AG04450 (cell line): Measurements from ENCODE around the gene HK1. TPM values are rescaled to one million over a fixed set of nuclear protein-coding genes. Genes with fewer than 3 reads are reported as not detected.

Source experiments
- CTCF ChIA-PET: fragments of 300-600, 350-600 bp; formaldehyde crosslinking; extraction: SDS; loops from one replicate; lab custom pipeline; 2022; ENCODE audit warnings: antibody characterized with exemption, inconsistent platforms; lab: Charles Lee
- POLR2A ChIA-PET: fragments of 350-600 bp; formaldehyde crosslinking; extraction: SDS; loops from one replicate; lab custom pipeline; 2021; ENCODE audit warnings: antibody characterized with exemption, inconsistent platforms; lab: Yijun Ruan, JAX
- DNase-seq: peaks from one replicate; pipeline ENCODE4 v3.0.0-alpha.2; 2011; ENCODE audit warnings: low read depth, low spot score
- H3K27ac ChIP-seq: one replicate; pipeline ENCODE4 v1.5.1; 2012; ENCODE audit warnings: low read depth, low read length, control low read depth
- H3K27me3 ChIP-seq: one replicate; pipeline ENCODE4 v1.6.0; 2012; ENCODE audit warnings: low read length; ENCODE audit not compliant: control insufficient read depth, insufficient read depth
- H3K4me3 ChIP-seq: 2 replicates; pipeline ENCODE4 v1.5.1; 2011; ENCODE audit warnings: mild to moderate bottlenecking, low read depth, low read length, control low read depth
- H3K9me3 ChIP-seq: 2 replicates; pipeline ENCODE4 v1.5.1; 2012; ENCODE audit warnings: low read length; ENCODE audit not compliant: control insufficient read depth, insufficient read depth
- polyA plus RNA-seq: library from polyadenylated mRNA; depleted of rRNA; stranded (reverse); fragments of >200 nt; gene quantifications from 2 replicates; pipeline ENCODE4 v1.2.3, GENCODE V29; 2011
- TF ChIP-seq, protein P1 (sequence below): IDR thresholded peaks from 2 replicates; pipeline ENCODE4 v1.5.1; 2011; ENCODE audit warnings: low read depth, low read length, control low read depth, inconsistent platforms

The HK1 gene
- polyA plus RNA-seq, 1 experiment = 31.9 TPM

DNA sequence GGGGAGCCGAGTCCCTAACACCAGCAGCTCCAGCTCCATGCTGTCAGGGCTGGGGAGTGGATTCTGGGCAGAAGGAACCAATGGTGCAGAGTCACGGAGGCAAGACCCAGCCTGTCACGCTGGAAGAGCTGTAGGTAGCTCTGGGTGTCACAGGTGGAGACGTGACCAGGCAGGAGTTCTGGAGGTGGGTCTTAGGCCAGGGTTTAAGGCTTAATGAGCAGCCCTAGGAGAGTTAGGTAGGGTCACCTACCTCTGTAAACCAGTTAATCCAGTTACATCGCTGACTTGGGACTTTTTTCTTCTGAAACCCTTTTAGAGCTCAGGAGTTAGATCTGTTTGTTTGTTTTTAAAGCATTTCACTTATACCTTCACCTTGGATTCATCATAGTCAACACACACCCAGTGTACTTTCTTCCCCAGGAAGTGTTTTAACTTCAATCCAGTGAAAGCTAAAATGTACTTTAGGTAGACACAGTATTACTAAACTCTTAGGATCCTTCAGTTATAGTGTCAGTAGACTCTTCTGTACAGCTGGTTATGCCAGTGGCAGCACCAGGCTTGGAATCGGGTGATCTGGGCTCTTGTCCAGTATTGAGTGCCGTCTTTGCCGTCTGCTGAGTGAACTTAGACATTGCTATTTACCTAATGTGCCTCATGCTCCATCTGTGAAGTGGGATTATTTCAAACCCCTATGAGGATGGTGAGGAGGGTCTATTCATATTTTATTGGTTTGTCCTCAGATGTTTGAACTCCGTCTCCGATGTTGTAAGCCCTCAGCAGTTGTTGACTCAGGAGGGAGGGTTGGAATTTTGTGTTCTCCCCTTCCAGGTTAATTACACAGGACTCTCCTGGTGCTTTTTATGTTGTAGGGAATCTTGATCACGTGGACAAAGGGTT, 107.4 kb downstream of the HK1 start:
- ChIA-PET CTCF (no interaction called here), POLR2A (no interaction called here)
- H3K4me3 ChIP-seq = no peak overlapping the region
- H3K9me3 ChIP-seq = no peaks in the 10 kb centered on the region
- no peak overlapping the region for H3K27ac ChIP-seq
- no peaks in the 10 kb centered on the region for H3K27me3 ChIP-seq
- no peak for DNase-seq
- TF ChIP-seq, protein P1, sequence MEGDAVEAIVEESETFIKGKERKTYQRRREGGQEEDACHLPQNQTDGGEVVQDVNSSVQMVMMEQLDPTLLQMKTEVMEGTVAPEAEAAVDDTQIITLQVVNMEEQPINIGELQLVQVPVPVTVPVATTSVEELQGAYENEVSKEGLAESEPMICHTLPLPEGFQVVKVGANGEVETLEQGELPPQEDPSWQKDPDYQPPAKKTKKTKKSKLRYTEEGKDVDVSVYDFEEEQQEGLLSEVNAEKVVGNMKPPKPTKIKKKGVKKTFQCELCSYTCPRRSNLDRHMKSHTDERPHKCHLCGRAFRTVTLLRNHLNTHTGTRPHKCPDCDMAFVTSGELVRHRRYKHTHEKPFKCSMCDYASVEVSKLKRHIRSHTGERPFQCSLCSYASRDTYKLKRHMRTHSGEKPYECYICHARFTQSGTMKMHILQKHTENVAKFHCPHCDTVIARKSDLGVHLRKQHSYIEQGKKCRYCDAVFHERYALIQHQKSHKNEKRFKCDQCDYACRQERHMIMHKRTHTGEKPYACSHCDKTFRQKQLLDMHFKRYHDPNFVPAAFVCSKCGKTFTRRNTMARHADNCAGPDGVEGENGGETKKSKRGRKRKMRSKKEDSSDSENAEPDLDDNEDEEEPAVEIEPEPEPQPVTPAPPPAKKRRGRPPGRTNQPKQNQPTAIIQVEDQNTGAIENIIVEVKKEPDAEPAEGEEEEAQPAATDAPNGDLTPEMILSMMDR = no peak

DNA sequence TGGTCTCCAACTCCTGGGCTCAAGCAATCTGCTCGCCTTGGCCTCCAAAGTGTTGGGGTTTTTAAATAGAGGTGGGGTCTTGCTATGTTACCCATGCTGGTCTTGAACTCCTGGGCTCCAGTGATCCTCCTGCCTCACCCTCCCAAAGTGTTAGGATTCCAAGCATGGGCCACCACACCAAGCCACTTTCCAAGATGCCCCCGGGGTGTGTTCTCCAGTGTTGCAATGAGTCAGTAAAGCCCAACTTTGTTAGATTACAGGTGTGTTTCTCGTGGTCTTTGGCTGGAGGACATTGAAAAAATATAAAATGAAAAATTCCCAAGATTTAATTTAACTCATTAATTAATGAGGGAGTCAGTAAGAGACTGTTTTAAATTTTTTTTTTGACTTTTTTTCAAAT, 109.2 kb downstream of the HK1 start:
- TF ChIP-seq, protein P1 = no peak
- ChIA-PET CTCF (no interaction called here), POLR2A (no interaction called here)
- Histone ChIP-seq H3K4me3 (no peak overlapping the region), H3K9me3 (no peaks in the 10 kb centered on the region), H3K27ac (no peak overlapping the region), H3K27me3 (no peaks in the 10 kb centered on the region)
- no peak for DNase-seq

DNA sequence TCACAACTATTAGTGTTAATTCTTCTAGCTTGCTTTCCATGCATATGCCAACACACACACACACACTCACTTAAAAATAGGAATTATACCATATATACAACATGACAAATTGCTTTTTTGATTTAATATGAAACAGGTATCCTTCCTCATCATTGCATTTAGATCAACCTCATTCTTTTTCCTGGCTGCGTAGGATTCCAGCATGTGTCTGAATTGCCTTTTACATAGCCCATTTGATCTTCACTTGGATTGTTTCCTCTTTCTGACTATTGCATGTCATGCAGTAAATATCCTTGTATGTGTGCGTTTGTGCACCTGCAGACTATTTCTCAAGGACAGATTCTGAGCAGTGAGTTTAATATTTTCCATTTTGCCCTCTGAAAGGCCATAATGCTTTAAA, 110.2 kb downstream of the HK1 start:
- DNase-seq = no peak
- TF ChIP-seq, protein P1 = no peak
- CTCF ChIA-PET = interaction anchor here (7.4 kb wide), 1 partner anchor 151 kb away, joined by 84 read pairs; no protein-coding TSS in a partner anchor
- POLR2A ChIA-PET = no interaction called here
- Histone ChIP-seq H3K27ac (no peak overlapping the region), H3K9me3 (no peaks in the 10 kb centered on the region), H3K4me3 (no peak overlapping the region), H3K27me3 (no peaks in the 10 kb centered on the region)

DNA sequence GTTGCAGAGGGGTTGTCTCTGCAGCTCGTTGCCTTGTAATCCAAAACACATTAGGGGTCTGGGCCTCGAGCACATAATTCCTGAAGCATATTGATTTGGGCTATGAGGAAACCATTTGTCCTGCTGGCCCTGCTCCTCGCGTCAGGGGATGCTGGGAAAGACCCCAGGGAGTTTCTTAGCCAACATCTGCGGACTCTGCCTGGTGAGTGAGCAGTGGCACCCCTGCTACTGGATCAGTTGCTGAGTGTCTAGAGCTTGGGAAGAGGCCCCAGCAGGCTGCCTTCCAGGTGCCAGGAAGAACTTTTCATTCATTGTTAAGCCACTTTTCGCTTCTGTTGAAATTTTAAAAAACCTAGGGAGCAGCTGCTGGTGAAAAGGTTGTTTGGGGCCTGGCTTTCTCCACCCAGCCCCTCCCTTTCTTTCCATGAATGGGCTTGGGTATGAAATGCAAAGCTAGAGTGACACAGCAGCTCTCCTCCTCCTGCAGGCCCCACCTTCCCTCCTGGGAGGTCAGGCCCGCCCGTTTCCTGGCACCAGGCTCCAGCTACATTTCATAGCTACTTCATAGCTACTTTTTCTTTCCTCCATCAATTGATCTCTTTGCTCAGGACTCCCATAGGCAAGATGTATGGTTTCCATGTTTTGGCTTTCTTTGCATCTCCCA, 111.7 kb downstream of the HK1 start:
- no peak for DNase-seq
- H3K27ac ChIP-seq = no peak overlapping the region
- no peaks in the 10 kb centered on the region for H3K9me3 ChIP-seq
- ChIA-PET CTCF (interaction anchor here (0.9 to 7.4 kb wide), 5 partner anchors 9 to 384 kb away, joined by 5 to 84 read pairs (median 5); no protein-coding TSS in a partner anchor), POLR2A (no interaction called here)
- TF ChIP-seq, protein P1 = no peak
- no peak overlapping the region for H3K4me3 ChIP-seq
- no peaks in the 10 kb centered on the region for H3K27me3 ChIP-seq

DNA sequence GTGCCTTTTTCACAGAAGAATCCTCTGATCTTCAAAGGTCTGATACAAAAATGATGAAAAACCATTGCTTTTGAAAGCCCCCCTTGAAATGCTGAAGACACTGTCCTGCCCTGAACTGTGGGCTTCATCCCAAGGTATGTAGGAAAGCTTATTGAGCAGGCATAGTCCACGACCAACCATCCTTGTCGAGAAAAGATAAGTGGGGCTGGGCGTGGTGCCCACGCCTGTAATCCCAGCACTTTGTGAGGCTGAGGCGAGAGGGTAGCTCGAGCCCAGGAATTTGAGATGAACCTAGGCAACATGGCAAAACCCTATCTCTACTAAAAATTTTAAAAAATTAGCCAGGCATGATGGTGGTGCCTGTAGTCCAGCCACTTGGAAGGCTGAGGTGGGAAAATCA, 112.9 kb downstream of the HK1 start:
- TF ChIP-seq, protein P1 = no peak
- Histone ChIP-seq H3K4me3 (no peak overlapping the region), H3K27me3 (no peaks in the 10 kb centered on the region), H3K27ac (no peak overlapping the region), H3K9me3 (no peaks in the 10 kb centered on the region)
- ChIA-PET CTCF (interaction anchor here (1.8 to 7.4 kb wide), 3 partner anchors 10 to 153 kb away, joined by 5 to 84 read pairs (median 5); no protein-coding TSS in a partner anchor), POLR2A (no interaction called here)
- no peak for DNase-seq
